Muscle layer of colon (tissue), 2 donors: ENCODE measurements around the gene ZNF22.
"Not testable (repeated sequence)": the region's sequence is repeated elsewhere in the genome, so short reads cannot be mapped to it uniquely, and the experiment has no call there.

Source experiments
- H3K27ac ChIP-seq: one replicate; pipeline ENCODE4 v1.7.0; 2013; ENCODE audit warnings: low read depth, mild to moderate bottlenecking, low read length, moderate library complexity
- H3K27me3 ChIP-seq, 2 donors: one replicate each; pipeline ENCODE4 v1.7.0; 2013; ENCODE audit warnings: low read length in 2 of 2, mild to moderate bottlenecking in 2 of 2; ENCODE audit not compliant: insufficient read depth in 2 of 2, control insufficient read depth in 1 of 2
- H3K36me3 ChIP-seq: one replicate; pipeline ENCODE4 v1.7.0; 2013; ENCODE audit warnings: mild to moderate bottlenecking, low read length; ENCODE audit not compliant: insufficient read depth
- H3K4me1 ChIP-seq: one replicate; pipeline ENCODE4 v1.7.0; 2013; ENCODE audit warnings: mild to moderate bottlenecking, low read length; ENCODE audit not compliant: insufficient read depth
- H3K4me3 ChIP-seq, 2 donors: one replicate each; pipeline ENCODE4 v1.7.0; 2013; ENCODE audit warnings: low read length in 2 of 2, low read depth in 1 of 2, mild to moderate bottlenecking in 1 of 2, moderate library complexity in 1 of 2
- H3K9ac ChIP-seq: one replicate; pipeline ENCODE4 v1.7.0; 2013; ENCODE audit warnings: low read length
- H3K9me3 ChIP-seq: one replicate; pipeline ENCODE4 v1.7.0; 2013; ENCODE audit warnings: mild to moderate bottlenecking, low read length
- donor health status: abdominal sarcoma.
- donor health status: Adenocarcinoma of cecum.

ZNF22 gene

GRCh38 chr10:45006276-45007030 is 5.7 kb downstream of the ZNF22 start:
- H3K4me1 ChIP-seq = peaks cover 17% of the 10 kb centered on the region
- H3K4me3 ChIP-seq = no peak overlapping the region
- no peaks in the 10 kb centered on the region for H3K9me3 ChIP-seq
- no peaks in the 10 kb centered on the region for H3K27me3 ChIP-seq
- no peak overlapping the region for H3K9ac ChIP-seq
- H3K36me3 ChIP-seq = peaks cover 8% of the 10 kb centered on the region
- no peak overlapping the region for H3K27ac ChIP-seq

- no peak overlapping the region for H3K9ac ChIP-seq
- peak overlapping the region in 1 of 2 donors; percentile 32 for H3K4me3 ChIP-seq
Observed at GRCh38 chr10:45008524-45009161, 7.9 kb downstream of the ZNF22 start.

GRCh38 chr10:45014557-45014956 is 13.8 kb downstream of the ZNF22 start:
- H3K4me1 ChIP-seq, H3K9ac ChIP-seq, H3K36me3 ChIP-seq, H3K27ac ChIP-seq, H3K9me3 ChIP-seq, H3K27me3 ChIP-seq, H3K4me3 ChIP-seq: not testable (repeated sequence)

More at GRCh38 chr10:45008524-45009161, 7.9 kb downstream of the ZNF22 start:
- Histone ChIP-seq H3K27me3 (no peaks in the 10 kb centered on the region), H3K9me3 (no peaks in the 10 kb centered on the region), H3K4me1 (peaks cover 4% of the 10 kb centered on the region), H3K36me3 (peaks cover 8% of the 10 kb centered on the region), H3K27ac (no peak overlapping the region)

- Histone ChIP-seq H3K9me3 (no peaks in the 10 kb centered on the region), H3K27ac (no peak overlapping the region), H3K4me3 (no peak overlapping the region), H3K36me3 (no peaks in the 10 kb centered on the region), H3K4me1 (no peaks in the 10 kb centered on the region), H3K9ac (no peak overlapping the region), H3K27me3 (no peaks in the 10 kb centered on the region)
Observed at GRCh38 chr10:45015590-45015989, 14.9 kb downstream of the ZNF22 start.

- no peak overlapping the region for H3K4me3 ChIP-seq
- H3K4me1 ChIP-seq = no peaks in the 10 kb centered on the region
- H3K9me3 ChIP-seq = no peaks in the 10 kb centered on the region
- no peaks in the 10 kb centered on the region for H3K36me3 ChIP-seq
- H3K27me3 ChIP-seq = no peaks in the 10 kb centered on the region
- no peak overlapping the region for H3K27ac ChIP-seq
- no peak overlapping the region for H3K9ac ChIP-seq
Observed at GRCh38 chr10:45023426-45023825, 22.7 kb downstream of the ZNF22 start.

- no peak overlapping the region for H3K27ac ChIP-seq
- no peaks in the 10 kb centered on the region for H3K36me3 ChIP-seq
- no peaks in the 10 kb centered on the region for H3K27me3 ChIP-seq
- H3K9ac ChIP-seq = no peak overlapping the region
- H3K4me1 ChIP-seq = no peaks in the 10 kb centered on the region
- peaks cover 5% of the 10 kb centered on the region for H3K9me3 ChIP-seq
- H3K4me3 ChIP-seq = no peak overlapping the region
Observed at GRCh38 chr10:45034301-45034700, 33.6 kb downstream of the ZNF22 start.

GRCh38 chr10:45035673-45036072 is 35.0 kb downstream of the ZNF22 start:
- Histone ChIP-seq H3K27ac (no peak overlapping the region), H3K36me3 (no peaks in the 10 kb centered on the region), H3K9ac (no peak overlapping the region), H3K27me3 (no peaks in the 10 kb centered on the region), H3K4me1 (no peaks in the 10 kb centered on the region), H3K9me3 (no peaks in the 10 kb centered on the region), H3K4me3 (no peak overlapping the region)

- no peaks in the 10 kb centered on the region for H3K36me3 ChIP-seq
- H3K27me3 ChIP-seq = no peaks in the 10 kb centered on the region
- no peak overlapping the region for H3K27ac ChIP-seq
- no peaks in the 10 kb centered on the region for H3K4me1 ChIP-seq
- H3K9ac ChIP-seq = no peak overlapping the region
- no peak overlapping the region for H3K4me3 ChIP-seq
- H3K9me3 ChIP-seq = no peaks in the 10 kb centered on the region
Observed at GRCh38 chr10:45040921-45041542, 40.3 kb downstream of the ZNF22 start.

GRCh38 chr10:45044290-45044689 is 43.6 kb downstream of the ZNF22 start:
- no peaks in the 10 kb centered on the region for H3K4me1 ChIP-seq
- no peaks in the 10 kb centered on the region for H3K9me3 ChIP-seq

GRCh38 chr10:45050551-45051235 is 50.0 kb downstream of the ZNF22 start:
- Histone ChIP-seq H3K9me3 (no peaks in the 10 kb centered on the region), H3K27me3 (no peaks in the 10 kb centered on the region), H3K9ac (no peak overlapping the region), H3K4me1 (no peaks in the 10 kb centered on the region), H3K27ac (no peak overlapping the region), H3K4me3 (no peak overlapping the region), H3K36me3 (no peaks in the 10 kb centered on the region)

More at GRCh38 chr10:45044290-45044689, 43.6 kb downstream of the ZNF22 start:
- Histone ChIP-seq H3K27me3 (no peaks in the 10 kb centered on the region), H3K9ac (no peak overlapping the region), H3K27ac (no peak overlapping the region), H3K36me3 (no peaks in the 10 kb centered on the region), H3K4me3 (no peak overlapping the region)

GRCh38 chr10:45052700-45053099 is 52.0 kb downstream of the ZNF22 start:
- Histone ChIP-seq H3K36me3 (no peaks in the 10 kb centered on the region), H3K9me3 (no peaks in the 10 kb centered on the region), H3K27me3 (no peaks in the 10 kb centered on the region), H3K4me3 (no peak overlapping the region), H3K27ac (no peak overlapping the region), H3K9ac (no peak overlapping the region), H3K4me1 (no peaks in the 10 kb centered on the region)
